ENCODE results near the gene ARHGAP44.

- TF ChIP-seq CTCF (conservative IDR thresholded peaks at IDR 0.05; ENCODE audit: low read length) (no peak), EZH2phosphoT487 (IDR thresholded peaks at IDR 0.05; ENCODE audit: borderline replicate concordance) (no peak)
Measured at GRCh38 chr17:12996941-12997340, 207.6 kb downstream of the ARHGAP44 start.
